Right cardiac atrium (tissue), 5 donors: ENCODE measurements around the gene RAB25. TPM values are rescaled to one million over a fixed set of nuclear protein-coding genes. Genes with fewer than 3 reads are reported as not detected.
A peak's percentile ranks its signal among the peaks of the same experiment; 100 is the strongest.

Source experiments
- ATAC-seq, 2 donors: fragments of 200-7000 bp; cut with Tn5 transposase; one replicate each; pipeline versions ENCODE4 v1.8.0 to v1.9.1; 2020; ENCODE audit warnings: moderate library complexity in 2 of 2, mild to moderate bottlenecking in 1 of 2
- DNase-seq, 3 donors: peaks; one replicate each; pipeline ENCODE4 v3.0.0-alpha.2; 2020
- H3K27ac ChIP-seq: one replicate; pipeline ENCODE4 v1.5.1; 2013; ENCODE audit warnings: mild to moderate bottlenecking, low read length, control low read depth, moderate library complexity
- H3K27me3 ChIP-seq: one replicate; pipeline ENCODE4 v1.6.1; 2013; ENCODE audit not compliant: control insufficient read depth, insufficient read depth
- H3K4me1 ChIP-seq: one replicate; pipeline ENCODE4 v1.6.1; 2013; ENCODE audit warnings: low read length; ENCODE audit not compliant: control insufficient read depth, insufficient read depth
- H3K4me3 ChIP-seq: one replicate; pipeline ENCODE4 v1.5.1; 2013; ENCODE audit warnings: low read length, control low read depth
- H3K9me3 ChIP-seq: one replicate; pipeline ENCODE4 v1.6.1; 2013; ENCODE audit warnings: low read length; ENCODE audit not compliant: control insufficient read depth
- WGBS: extraction: QIAGEN DNeasy Blood & Tissue Kit; methylation state at CpG from one replicate; pipeline ENCODE4 v1.1.7; 2013; 5-methylcytosine and 5-hydroxymethylcytosine counted together
- intact Hi-C, 4 donors: fragments of 100-400 bp; cut with DNase I; formaldehyde crosslinking; loops; one replicate each; pipeline versions ENCODE4 v1.11.0 to v1.14.0; 2022 to 2023
- polyA plus RNA-seq: library from polyadenylated mRNA; stranded (reverse); fragments of 200-250 nt; gene quantifications from one replicate; pipeline ENCODE4 v1.2.3, GENCODE V29; 2013
- total RNA-seq, 4 donors: library from RNA; stranded (reverse); fragmentation: NEBNext Ultra II Directional; extraction: Animal tissue kit (Norgen Biotek cat#: 25700); gene quantifications; one replicate each; pipeline ENCODE4 v1.2.1, GENCODE V29; 2021
- donor health status: healthy with polysubstance abuse.
- donor health status: DM: no; HTN: yes; CAD: no.
- donor health status: DM: no; HTN: no; CAD: no.
- donor health status: DM: no; HTN: yes; CAD: no; lungs with severe emphysema.
- donor health status: DM: yes; HTN: yes; CAD: no.

RAB25 gene
- total and polyA plus RNA-seq, 5 donors: 0.07 TPM; not detected in 4

DNA sequence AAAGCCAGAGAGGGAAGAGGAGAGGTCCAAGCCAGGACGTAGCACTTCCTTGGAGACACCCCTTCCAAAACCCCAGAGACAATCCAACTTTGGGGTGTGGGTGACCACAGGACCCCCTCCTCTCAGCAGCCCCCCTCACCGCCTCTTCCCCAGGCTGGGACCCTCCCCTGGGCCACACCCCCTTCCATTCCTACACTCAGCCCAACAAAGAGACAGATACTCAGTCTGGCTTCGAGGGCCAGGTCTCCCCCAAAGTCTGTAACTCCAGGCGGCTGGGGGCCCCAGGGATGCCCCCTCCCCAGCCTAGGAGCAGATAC, 19.9 kb downstream of the RAB25 start:
- Histone ChIP-seq H3K4me3 (no peak overlapping the region), H3K27me3 (no peaks in the 10 kb centered on the region), H3K9me3 (no peaks in the 10 kb centered on the region), H3K4me1 (no peaks in the 10 kb centered on the region), H3K27ac (no peak overlapping the region)
- intact Hi-C loops: loop anchor here in 1 of 4 donors (10.0 kb wide), 1 partner anchor 234 kb away; no protein-coding TSS in a partner anchor
- WGBS: 42% methylated on average over 4 of the region's 4 CpGs
- DNase-seq: peak in 1 of 3 donors; percentile 34
- no peak for ATAC-seq

DNA sequence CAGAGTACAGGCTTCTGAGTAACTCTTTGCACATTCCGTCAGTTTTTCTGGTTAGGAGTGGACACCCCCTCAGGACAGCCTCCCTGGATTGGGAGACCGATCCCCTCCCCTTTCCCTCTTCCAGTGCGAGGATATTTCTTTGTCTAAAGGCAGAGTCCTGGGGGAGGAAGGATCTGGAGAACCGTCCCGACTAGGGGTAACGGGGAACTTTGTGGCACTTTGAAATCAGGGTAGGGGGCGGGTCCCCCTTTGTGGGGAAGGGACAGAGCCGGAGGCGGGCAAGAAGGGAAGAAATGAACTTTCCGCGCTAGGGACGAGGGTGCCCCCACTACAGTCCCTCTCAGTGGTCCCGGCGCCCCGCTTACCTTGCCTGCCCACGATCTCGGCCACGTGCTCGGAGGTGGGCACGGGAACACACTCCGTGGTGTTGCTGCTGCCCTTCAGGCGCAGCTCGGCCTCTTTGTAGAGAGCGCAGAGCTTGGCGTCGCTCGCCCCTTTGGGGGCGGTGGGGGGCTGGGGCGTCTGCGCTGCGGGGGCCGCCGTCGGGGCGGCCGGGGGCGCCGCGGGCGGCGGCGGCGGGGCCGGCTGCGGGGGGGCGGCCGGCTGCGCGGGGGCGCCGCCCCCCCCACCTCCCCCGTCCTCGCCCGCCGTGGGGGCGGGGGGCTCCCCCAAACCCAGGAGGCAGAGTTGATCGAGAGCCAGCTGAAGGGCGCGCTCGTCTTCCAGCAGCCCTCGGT, 20.4 kb downstream of the RAB25 start:
- intact Hi-C loops: loop anchor here in 1 of 4 donors (10.0 kb wide), 1 partner anchor 233 kb away; no protein-coding TSS in a partner anchor
- Histone ChIP-seq H3K27ac (no peak overlapping the region), H3K9me3 (no peaks in the 10 kb centered on the region), H3K4me3 (peak overlapping the region; percentile 91), H3K4me1 (no peaks in the 10 kb centered on the region), H3K27me3 (no peaks in the 10 kb centered on the region)
- no peak for ATAC-seq
- peak in 2 of 3 donors; percentile 58 to 63 for DNase-seq
- 3% methylated on average over 61 of the region's 61 CpGs for whole genome bisulfite sequencing

GRCh38 chr1:156081917-156082308, 21.0 kb downstream of the RAB25 start:
- no peaks in the 10 kb centered on the region for H3K4me1 ChIP-seq
- H3K27me3 ChIP-seq: no peaks in the 10 kb centered on the region
- DNase-seq (no peak), ATAC-seq (no peak)
- intact Hi-C loops: loop anchor here in 1 of 4 donors (10.0 kb wide), 1 partner anchor 233 kb away; no protein-coding TSS in a partner anchor
- no peak overlapping the region for H3K27ac ChIP-seq
- WGBS: 0% methylated on average over 10 of the region's 10 CpGs
- no peaks in the 10 kb centered on the region for H3K9me3 ChIP-seq
- H3K4me3 ChIP-seq: peak overlapping the region; percentile 91

GRCh38 chr1:156082309-156083091, 21.5 kb downstream of the RAB25 start, which contains the start of gene MEX3A:
Gene MEX3A, minus strand, starts transcription at chr1:156082465. Its CDS starts 467 bp downstream, at chr1:156081998.
- no peak within 1 kb of the TSS for H3K27ac ChIP-seq
- intact Hi-C loops: loop anchor here in 1 of 4 donors (10.0 kb wide), 1 partner anchor 232 kb away; no protein-coding TSS in a partner anchor

GRCh38 chr1:156083800-156084790, 23.1 kb downstream of the RAB25 start:
- Histone ChIP-seq H3K4me3 (no peak overlapping the region), H3K4me1 (no peaks in the 10 kb centered on the region)
- intact Hi-C loops: loop anchor here in 1 of 4 donors (10.0 kb wide), 1 partner anchor 231 kb away; no protein-coding TSS in a partner anchor

More at GRCh38 chr1:156082309-156083091, 21.5 kb downstream of the RAB25 start, which contains the start of gene MEX3A:
- DNase-seq: peak; percentile 75 to 90 (median 88)
- ATAC-seq: peak; percentile 86 to 88
- Histone ChIP-seq H3K27me3 (no peaks in the 10 kb centered on the region), H3K4me3 (peak within 1 kb of the TSS; percentile 91), H3K4me1 (no peaks in the 10 kb centered on the region), H3K9me3 (no peaks in the 10 kb centered on the region)
- WGBS: 0% methylated on average over 62 of the region's 62 CpGs

GRCh38 chr1:156086256-156086662, 25.3 kb downstream of the RAB25 start:
- Histone ChIP-seq H3K27ac (no peak overlapping the region), H3K4me1 (no peaks in the 10 kb centered on the region), H3K27me3 (no peaks in the 10 kb centered on the region), H3K4me3 (no peak overlapping the region), H3K9me3 (no peaks in the 10 kb centered on the region)
- ATAC-seq (no peak), DNase-seq (peak in 1 of 3 donors; percentile 49)
- WGBS: 23% methylated on average over 1 of the region's 1 CpG
- intact Hi-C loops: loop anchor here in 2 of 4 donors (5.0 to 10.0 kb wide), 2 partner anchors 136 to 229 kb away; no protein-coding TSS in a partner anchor

More at GRCh38 chr1:156083800-156084790, 23.1 kb downstream of the RAB25 start:
- DNase-seq: peak in 2 of 3 donors; percentile 3 to 17
- H3K27me3 ChIP-seq: no peaks in the 10 kb centered on the region
- H3K27ac ChIP-seq: no peak overlapping the region
- WGBS: 52% methylated on average over 7 of the region's 7 CpGs
- no peaks in the 10 kb centered on the region for H3K9me3 ChIP-seq
- ATAC-seq: no peak

GRCh38 chr1:156089704-156090103, 28.7 kb downstream of the RAB25 start:
- H3K4me1 ChIP-seq: no peaks in the 10 kb centered on the region
- H3K27me3 ChIP-seq: no peaks in the 10 kb centered on the region
- H3K27ac ChIP-seq: no peak overlapping the region
- 61% methylated on average over 6 of the region's 6 CpGs for WGBS
- no peaks in the 10 kb centered on the region for H3K9me3 ChIP-seq
- H3K4me3 ChIP-seq: no peak overlapping the region
- ATAC-seq (no peak), DNase-seq (peak in 1 of 3 donors; percentile 57)
- intact Hi-C loops: loop anchor here (2.0 to 10.0 kb wide), 5 partner anchors 133 to 225 kb away; no protein-coding TSS in a partner anchor

DNA sequence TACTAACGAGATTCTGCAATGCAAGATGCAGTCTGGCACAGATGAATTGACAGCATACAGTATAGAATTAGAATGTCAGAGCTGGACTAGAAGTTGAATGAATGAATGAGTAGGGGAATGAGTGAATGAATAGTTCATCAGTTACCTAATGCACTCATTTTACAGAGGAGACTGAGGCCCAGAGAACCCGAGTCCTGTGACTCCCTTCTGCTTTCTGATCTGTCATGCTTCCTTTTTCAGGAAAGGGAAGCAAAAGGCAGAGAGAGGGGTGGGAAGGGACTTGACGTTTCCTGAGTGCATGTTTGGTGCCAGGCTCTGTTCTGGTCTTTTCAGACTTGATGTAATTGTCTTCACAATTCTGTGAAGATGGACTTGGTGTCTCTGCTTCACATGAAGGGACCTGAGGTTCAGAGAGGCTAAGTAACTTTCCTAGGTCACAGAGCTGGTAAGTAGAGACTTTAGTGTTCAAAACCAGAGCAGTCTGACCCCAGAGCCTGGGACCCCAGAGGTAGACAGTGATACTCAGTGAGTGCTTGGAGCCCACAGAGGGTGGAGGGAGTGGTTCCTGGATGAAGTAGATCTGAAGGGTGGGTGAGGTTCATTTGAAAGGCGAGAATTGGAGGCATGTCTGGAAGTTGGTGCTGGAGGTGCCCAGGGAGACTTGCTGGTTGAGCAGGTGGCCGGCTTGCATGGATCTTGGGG, 29.3 kb downstream of the RAB25 start:
- peak in 1 of 3 donors; percentile 4 for DNase-seq
- peak; percentile 9 to 14 for ATAC-seq
- H3K4me1 ChIP-seq: no peaks in the 10 kb centered on the region
- no peaks in the 10 kb centered on the region for H3K27me3 ChIP-seq
- H3K4me3 ChIP-seq: no peak overlapping the region
- intact Hi-C loops: loop anchor here in 3 of 4 donors (2.0 to 10.0 kb wide), 3 partner anchors 133 to 135 kb away; no protein-coding TSS in a partner anchor
- 34% methylated on average over 5 of the region's 5 CpGs for WGBS
- H3K9me3 ChIP-seq: no peaks in the 10 kb centered on the region
- H3K27ac ChIP-seq: no peak overlapping the region

- no peak overlapping the region for H3K4me3 ChIP-seq
- H3K4me1 ChIP-seq: no peaks in the 10 kb centered on the region
- H3K27me3 ChIP-seq: no peaks in the 10 kb centered on the region
- no peak overlapping the region for H3K27ac ChIP-seq
- no peaks in the 10 kb centered on the region for H3K9me3 ChIP-seq
- ATAC-seq: peak; percentile 76 to 85
- intact Hi-C loops: loop anchor here in 3 of 4 donors (2.0 to 10.0 kb wide), 3 partner anchors 132 to 134 kb away; no protein-coding TSS in a partner anchor
- 39% methylated on average over 14 of the region's 14 CpGs for WGBS
- DNase-seq: peak; percentile 85 to 93 (median 93)
Measured at GRCh38 chr1:156090840-156091188, 29.9 kb downstream of the RAB25 start.
